Measurements from ENCODE around the gene CENPM.

DNA sequence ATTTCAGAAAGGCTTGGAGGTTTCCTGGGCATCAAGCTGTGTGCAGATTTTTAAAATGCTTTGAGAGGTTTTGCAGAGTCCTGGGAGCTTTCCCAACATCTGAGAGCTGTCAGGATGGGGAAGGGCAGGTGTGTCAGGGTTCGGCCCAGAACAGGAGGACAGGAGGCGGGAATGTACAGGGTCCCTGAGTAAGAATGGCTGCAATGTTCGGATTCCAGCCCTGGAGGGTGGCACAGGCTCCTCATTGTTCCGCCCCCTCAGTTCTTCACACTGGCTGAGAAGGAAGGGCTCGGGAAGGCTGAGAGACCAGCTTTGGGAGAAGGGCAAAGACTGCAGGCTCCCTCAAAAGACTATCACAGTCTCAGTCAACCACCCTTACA lies 17.1 kb upstream of the CENPM start:
- TF ChIP-seq EZH2phosphoT487 (IDR thresholded peaks at IDR 0.05; ENCODE audit: borderline replicate concordance), result no peak
- TF ChIP-seq, protein P1, sequence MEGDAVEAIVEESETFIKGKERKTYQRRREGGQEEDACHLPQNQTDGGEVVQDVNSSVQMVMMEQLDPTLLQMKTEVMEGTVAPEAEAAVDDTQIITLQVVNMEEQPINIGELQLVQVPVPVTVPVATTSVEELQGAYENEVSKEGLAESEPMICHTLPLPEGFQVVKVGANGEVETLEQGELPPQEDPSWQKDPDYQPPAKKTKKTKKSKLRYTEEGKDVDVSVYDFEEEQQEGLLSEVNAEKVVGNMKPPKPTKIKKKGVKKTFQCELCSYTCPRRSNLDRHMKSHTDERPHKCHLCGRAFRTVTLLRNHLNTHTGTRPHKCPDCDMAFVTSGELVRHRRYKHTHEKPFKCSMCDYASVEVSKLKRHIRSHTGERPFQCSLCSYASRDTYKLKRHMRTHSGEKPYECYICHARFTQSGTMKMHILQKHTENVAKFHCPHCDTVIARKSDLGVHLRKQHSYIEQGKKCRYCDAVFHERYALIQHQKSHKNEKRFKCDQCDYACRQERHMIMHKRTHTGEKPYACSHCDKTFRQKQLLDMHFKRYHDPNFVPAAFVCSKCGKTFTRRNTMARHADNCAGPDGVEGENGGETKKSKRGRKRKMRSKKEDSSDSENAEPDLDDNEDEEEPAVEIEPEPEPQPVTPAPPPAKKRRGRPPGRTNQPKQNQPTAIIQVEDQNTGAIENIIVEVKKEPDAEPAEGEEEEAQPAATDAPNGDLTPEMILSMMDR (conservative IDR thresholded peaks at IDR 0.05; ENCODE audit: low read length), result no peak
